HEK293 (cell line): ENCODE data around the gene KDSR.

ENCODE experiments used
- CTCF ChIA-PET: fragments of 350-600 bp; formaldehyde crosslinking; extraction: SDS; loops from one replicate; lab custom pipeline; 2021; ENCODE audit warnings: antibody characterized with exemption; lab: Yijun Ruan, JAX
- POLR2A ChIA-PET: fragments of 300-600 bp; formaldehyde crosslinking; extraction: SDS; loops from one replicate; lab custom pipeline; 2020; ENCODE audit warnings: antibody characterized with exemption, inconsistent platforms; lab: Yijun Ruan, JAX
- H3K27ac ChIP-seq: fragments of 200-500 bp; sonication (Bioruptor generic); 2 replicates; pipeline ENCODE4 v1.5.1; 2014; ENCODE audit warnings: low read depth, low read length, control low read depth, inconsistent platforms; ENCODE audit errors: extremely low read depth
- H3K36me3 ChIP-seq, 2 experiments: fragments of 200-500 bp in 1 of 2; sonication (Bioruptor generic) in 1 of 2; 1 replicate in 1 of 2; 2 replicates in 1 of 2; pipeline ENCODE4 v1.5.1; 2014 to 2017; ENCODE audit warnings: inconsistent platforms in 2 of 2, low read length in 2 of 2; ENCODE audit not compliant: control insufficient read depth in 2 of 2, insufficient read depth in 1 of 2
- H3K4me1 ChIP-seq: fragments of 200-500 bp; sonication (Bioruptor generic); 2 replicates; pipeline ENCODE4 v1.5.1; 2014; ENCODE audit warnings: mild to moderate bottlenecking, low read length, inconsistent platforms; ENCODE audit not compliant: control insufficient read depth, insufficient read depth
- H3K4me3 ChIP-seq: 2 replicates; pipeline ENCODE4 v1.5.1; 2011; ENCODE audit warnings: low read depth, mild to moderate bottlenecking, control low read depth, low read length, moderate library complexity
- H3K9me3 ChIP-seq: fragments of 200-500 bp; sonication (Bioruptor generic); 2 replicates; pipeline ENCODE4 v1.5.1; 2014; ENCODE audit warnings: low read depth, low read length, inconsistent platforms; ENCODE audit not compliant: control insufficient read depth, insufficient read depth
- BCL11A ChIP-seq: fragments of 450-650 bp; formaldehyde crosslinking; IDR thresholded peaks from 2 replicates; pipeline ENCODE4 v1.5.1; 2016; ENCODE audit warnings: low read depth, missing biosample characterization, missing genetic modification characterization
- KLF9 ChIP-seq: fragments of 450-650 bp; formaldehyde crosslinking; IDR thresholded peaks from 2 replicates; pipeline ENCODE4 v1.5.1; 2016; ENCODE audit warnings: missing biosample characterization, missing genetic modification characterization, low read depth
- MYNN ChIP-seq: fragments of 450-650 bp; formaldehyde crosslinking; IDR thresholded peaks from 2 replicates; pipeline ENCODE4 v1.5.1; 2016; ENCODE audit warnings: missing biosample characterization, missing genetic modification characterization, borderline replicate concordance
- SETDB1 ChIP-seq: IDR thresholded peaks from one replicate; pipeline ENCODE4 v1.6.1; 2017; ENCODE audit warnings: mild to moderate bottlenecking, low read length, moderate library complexity, mixed read lengths; ENCODE audit not compliant: insufficient read length
- SP2 ChIP-seq: fragments of 450-650 bp; formaldehyde crosslinking; IDR thresholded peaks from 2 replicates; pipeline ENCODE4 v1.5.1; 2016; ENCODE audit warnings: missing biosample characterization, missing genetic modification characterization
- SP3 ChIP-seq: fragments of 450-650 bp; formaldehyde crosslinking; IDR thresholded peaks from 2 replicates; pipeline ENCODE4 v1.5.1; 2016; ENCODE audit warnings: missing biosample characterization, missing genetic modification characterization
- YY2 ChIP-seq: fragments of 450-650 bp; formaldehyde crosslinking; IDR thresholded peaks from 2 replicates; pipeline ENCODE4 v1.5.1; 2016; ENCODE audit warnings: missing biosample characterization, missing genetic modification characterization
- ZBTB11 ChIP-seq: fragments of 450-650 bp; formaldehyde crosslinking; conservative IDR thresholded peaks from 2 replicates; pipeline ENCODE4 v1.5.1; 2016; ENCODE audit warnings: low read depth, missing biosample characterization, missing genetic modification characterization
- ZBTB48 ChIP-seq: fragments of 450-650 bp; formaldehyde crosslinking; IDR thresholded peaks from 2 replicates; pipeline ENCODE4 v1.5.1; 2016; ENCODE audit warnings: missing biosample characterization, missing genetic modification characterization
- ZIC2 ChIP-seq: fragments of 450-650 bp; formaldehyde crosslinking; IDR thresholded peaks from 2 replicates; pipeline ENCODE4 v1.5.1; 2016; ENCODE audit warnings: missing biosample characterization, missing genetic modification characterization
- ZNF19 ChIP-seq: fragments of 450-650 bp; formaldehyde crosslinking; IDR thresholded peaks from 2 replicates; pipeline ENCODE4; 2016; ENCODE audit warnings: missing biosample characterization, missing genetic modification characterization, low read depth
- ZNF223 ChIP-seq: fragments of 450-650 bp; formaldehyde crosslinking; IDR thresholded peaks from 2 replicates; pipeline ENCODE4 v1.5.1; 2016; ENCODE audit warnings: missing biosample characterization, missing genetic modification characterization
- ZNF302 ChIP-seq: fragments of 450-650 bp; formaldehyde crosslinking; IDR thresholded peaks from 2 replicates; pipeline ENCODE4 v1.5.1; 2016; ENCODE audit warnings: missing biosample characterization, missing genetic modification characterization, low read depth
- ZNF362 ChIP-seq: fragments of 450-650 bp; formaldehyde crosslinking; IDR thresholded peaks from 2 replicates; pipeline ENCODE4 v1.5.1; 2016; ENCODE audit warnings: missing biosample characterization, missing genetic modification characterization
- ZNF423 ChIP-seq: fragments of 450-650 bp; formaldehyde crosslinking; IDR thresholded peaks from 2 replicates; pipeline ENCODE4 v1.5.1; 2016; ENCODE audit warnings: missing biosample characterization, missing genetic modification characterization
- ZNF514 ChIP-seq: fragments of 450-650 bp; formaldehyde crosslinking; IDR thresholded peaks from 2 replicates; pipeline ENCODE4 v1.5.1; 2016; ENCODE audit warnings: missing biosample characterization, missing genetic modification characterization
- ZNF596 ChIP-seq: fragments of 450-650 bp; IDR thresholded peaks from 2 replicates; pipeline ENCODE4 v1.5.0; 2018; ENCODE audit warnings: missing biosample characterization, mild to moderate bottlenecking, missing genetic modification characterization, moderate library complexity
- ZNF610 ChIP-seq: fragments of 450-650 bp; formaldehyde crosslinking; IDR thresholded peaks from 2 replicates; pipeline ENCODE4 v1.5.1; 2016; ENCODE audit warnings: missing biosample characterization, missing genetic modification characterization, borderline replicate concordance
- ZNF629 ChIP-seq: fragments of 450-650 bp; formaldehyde crosslinking; IDR thresholded peaks from 2 replicates; pipeline ENCODE4 v1.5.1; 2017; ENCODE audit warnings: missing biosample characterization, missing genetic modification characterization
- ZNF768 ChIP-seq: fragments of 450-650 bp; formaldehyde crosslinking; IDR thresholded peaks from 2 replicates; pipeline ENCODE4 v1.5.1; 2018; ENCODE audit warnings: missing biosample characterization, mild to moderate bottlenecking, missing genetic modification characterization
- TF ChIP-seq, protein P1 (sequence below): fragments of 450-650 bp; formaldehyde crosslinking; IDR thresholded peaks from 2 replicates; pipeline ENCODE4 v1.5.1; 2016; ENCODE audit warnings: missing biosample characterization, missing genetic modification characterization

KDSR gene

DNA sequence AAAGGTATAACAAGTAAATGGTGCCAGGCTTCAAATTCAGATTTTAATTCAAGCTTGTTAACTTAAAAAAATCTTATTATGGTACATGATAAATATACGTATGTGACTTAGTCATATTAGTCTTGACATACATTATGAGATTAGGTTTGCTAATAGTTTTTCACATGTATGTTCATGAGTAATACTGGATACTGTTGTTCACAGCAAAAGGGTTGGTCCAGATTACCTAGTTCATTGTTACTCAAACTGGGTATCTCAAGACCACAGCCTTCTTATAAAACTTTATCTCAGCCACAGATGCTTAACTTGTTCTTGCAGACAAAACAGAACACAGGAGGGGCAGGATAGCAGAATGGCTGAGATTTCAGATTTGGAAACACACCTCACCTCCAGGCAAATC is 28.5 kb upstream of the KDSR start (continued):
- TF ChIP-seq, protein P1, sequence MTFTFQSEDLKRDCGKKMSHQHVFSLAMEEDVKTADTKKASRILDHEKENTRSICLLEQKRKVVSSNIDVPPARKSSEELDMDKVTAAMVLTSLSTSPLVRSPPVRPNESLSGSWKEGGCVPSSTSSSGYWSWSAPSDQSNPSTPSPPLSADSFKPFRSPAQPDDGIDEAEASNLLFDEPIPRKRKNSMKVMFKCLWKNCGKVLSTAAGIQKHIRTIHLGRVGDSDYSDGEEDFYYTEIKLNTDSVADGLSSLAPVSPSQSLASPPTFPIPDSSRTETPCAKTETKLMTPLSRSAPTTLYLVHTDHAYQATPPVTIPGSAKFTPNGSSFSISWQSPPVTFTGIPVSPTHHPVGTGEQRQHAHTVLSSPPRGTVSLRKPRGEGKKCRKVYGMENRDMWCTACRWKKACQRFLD (tag by site-specific recombination), result no peak
- no peak for TF ChIP-seq ZNF362 (tag by site-specific recombination)

- ChIA-PET POLR2A (interaction anchor here (1.5 kb wide), 1 partner anchor 27 kb away, joined by 3 read pairs; no protein-coding TSS in a partner anchor), CTCF (interaction anchor here (0.6 to 1.2 kb wide), 5 partner anchors 16 to 379 kb away, joined by 3 to 4 read pairs (median 3); no protein-coding TSS in a partner anchor)
- Histone ChIP-seq H3K4me3 (no peak overlapping the region), H3K9me3 (no peaks in the 10 kb centered on the region), H3K27ac (no peak overlapping the region), H3K4me1 (no peaks in the 10 kb centered on the region)
- TF ChIP-seq ZNF610, result no peak
- no peak for TF ChIP-seq ZBTB48 (tag by site-specific recombination)
- no peak for TF ChIP-seq KLF9 (tag by site-specific recombination)
- TF ChIP-seq BCL11A, result no peak
- TF ChIP-seq ZNF19 (tag by site-specific recombination), result no peak
- no peak for TF ChIP-seq ZIC2
- TF ChIP-seq ZNF768 (tag by site-specific recombination), result no peak
- TF ChIP-seq ZNF423 (tag by site-specific recombination), result no peak
- no peak for TF ChIP-seq ZNF223 (tag by site-specific recombination)
- TF ChIP-seq ZBTB11 (tag by site-specific recombination), result no peak
- TF ChIP-seq YY2 (tag by site-specific recombination), result no peak
- no peak for TF ChIP-seq ZNF302
- no peak for TF ChIP-seq SETDB1
- TF ChIP-seq, protein P1 (tag by site-specific recombination), result no peak
- no peak for TF ChIP-seq ZNF596 (tag by site-specific recombination)
- no peak for TF ChIP-seq ZNF514 (tag by site-specific recombination)
- TF ChIP-seq SP2, result no peak
- no peak for TF ChIP-seq MYNN
- no peak for TF ChIP-seq ZNF629 (tag by site-specific recombination)
- TF ChIP-seq SP3, result no peak
- TF ChIP-seq, all 188 proteins: peak for 0
- peaks cover 61 to 85% of the 10 kb centered on the region in 2 experiments for H3K36me3 ChIP-seq
These were observed 27.9 kb upstream of the KDSR start for GRCh38 chr18:63394954-63395353.
